HepG2 (cell line): Measurements from ENCODE around the gene SRRT. TPM values are rescaled to one million over a fixed set of nuclear protein-coding genes. Genes with fewer than 3 reads are reported as not detected.

ENCODE experiments used
- ESRRA ChIP-seq: sonication (generic); formaldehyde crosslinking; IDR thresholded peaks from 2 replicates; pipeline ENCODE4 v1.5.1; 2020; ENCODE audit warnings: mild to moderate bottlenecking, low read depth, missing genetic modification reagents
- GTF2F1 ChIP-seq: fragments of 150-350 bp; IDR thresholded peaks from 2 replicates; pipeline ENCODE4 v1.6.1; 2014; ENCODE audit warnings: low read length
- HMGA1 ChIP-seq: sonication (generic); formaldehyde crosslinking; conservative IDR thresholded peaks from 2 replicates; pipeline ENCODE4 v1.4.0; 2020; ENCODE audit warnings: missing genetic modification reagents
- NCOA1 ChIP-seq: sonication (generic); formaldehyde crosslinking; IDR thresholded peaks from 2 replicates; pipeline ENCODE4 v1.9.0; 2021; ENCODE audit warnings: missing genetic modification reagents
- PITX1 ChIP-seq: sonication (generic); formaldehyde crosslinking; IDR thresholded peaks from 2 replicates; pipeline ENCODE4 v1.5.1; 2020; ENCODE audit warnings: mild to moderate bottlenecking, missing genetic modification reagents
- SATB2 ChIP-seq: sonication (generic); formaldehyde crosslinking; IDR thresholded peaks from 2 replicates; pipeline ENCODE4 v1.5.0; 2020; ENCODE audit warnings: missing genetic modification reagents
- ZNF703 ChIP-seq: sonication (generic); formaldehyde crosslinking; IDR thresholded peaks from 2 replicates; pipeline ENCODE4 v1.5.1; 2020; ENCODE audit warnings: missing genetic modification reagents, mild to moderate bottlenecking, moderate library complexity, borderline replicate concordance
- ZNF777 ChIP-seq: sonication (generic); formaldehyde crosslinking; IDR thresholded peaks from 2 replicates; pipeline ENCODE4 v1.4.0; 2020; ENCODE audit warnings: missing genetic modification reagents
- polyA plus RNA-seq, 8 experiments: library from polyadenylated mRNA; depleted of rRNA in 3 of 8; stranded (reverse) in 7 of 8; unstranded in 1 of 8; fragments of >200 nt; fragmentation: Illumina TruSeq in 4 of 8; extraction: Trizol in 4 of 8; gene quantifications; 2 replicates each; pipeline versions ENCODE4 v1.2.1 to v1.2.3, GENCODE V29; 2011 to 2016; ENCODE audit warnings: low read depth in 4 of 8, missing spikeins in 1 of 8, mixed read lengths in 1 of 8; ENCODE audit not compliant: insufficient read depth in 1 of 8
- total RNA-seq, 5 experiments: library from RNA; depleted of rRNA; stranded (reverse); fragments of >200 nt; fragmentation: Illumina TruSeq; extraction: Trizol; gene quantifications; 2 replicates each; pipeline ENCODE4 v1.2.3, GENCODE V29; 2016; ENCODE audit warnings: low read depth in 1 of 5
- TF ChIP-seq, protein P1 (sequence below): sonication (generic); formaldehyde crosslinking; IDR thresholded peaks from 2 replicates; pipeline ENCODE4 v1.4.0; 2020; ENCODE audit warnings: missing genetic modification reagents
- TF ChIP-seq, protein P2 (sequence below): sonication (generic); formaldehyde crosslinking; IDR thresholded peaks from 2 replicates; pipeline ENCODE4 v1.4.0; 2020; ENCODE audit warnings: mild to moderate bottlenecking, missing genetic modification reagents, borderline replicate concordance
- TF ChIP-seq, protein P3 (sequence below): sonication (generic); formaldehyde crosslinking; IDR thresholded peaks from 2 replicates; pipeline ENCODE4 v1.4.0; 2020; ENCODE audit warnings: missing genetic modification reagents
- TF ChIP-seq, protein P4 (sequence below): sonication (generic); formaldehyde crosslinking; IDR thresholded peaks from 2 replicates; pipeline ENCODE4 v1.4.0; 2020; ENCODE audit warnings: missing genetic modification reagents, mild to moderate bottlenecking, borderline replicate concordance

SRRT gene
- total and polyA plus RNA-seq, 2 of the 13 experiments (the other 11 are each of a cell fraction or from before 2014, with no cell fraction given) = 26.2 to 106 TPM

DNA sequence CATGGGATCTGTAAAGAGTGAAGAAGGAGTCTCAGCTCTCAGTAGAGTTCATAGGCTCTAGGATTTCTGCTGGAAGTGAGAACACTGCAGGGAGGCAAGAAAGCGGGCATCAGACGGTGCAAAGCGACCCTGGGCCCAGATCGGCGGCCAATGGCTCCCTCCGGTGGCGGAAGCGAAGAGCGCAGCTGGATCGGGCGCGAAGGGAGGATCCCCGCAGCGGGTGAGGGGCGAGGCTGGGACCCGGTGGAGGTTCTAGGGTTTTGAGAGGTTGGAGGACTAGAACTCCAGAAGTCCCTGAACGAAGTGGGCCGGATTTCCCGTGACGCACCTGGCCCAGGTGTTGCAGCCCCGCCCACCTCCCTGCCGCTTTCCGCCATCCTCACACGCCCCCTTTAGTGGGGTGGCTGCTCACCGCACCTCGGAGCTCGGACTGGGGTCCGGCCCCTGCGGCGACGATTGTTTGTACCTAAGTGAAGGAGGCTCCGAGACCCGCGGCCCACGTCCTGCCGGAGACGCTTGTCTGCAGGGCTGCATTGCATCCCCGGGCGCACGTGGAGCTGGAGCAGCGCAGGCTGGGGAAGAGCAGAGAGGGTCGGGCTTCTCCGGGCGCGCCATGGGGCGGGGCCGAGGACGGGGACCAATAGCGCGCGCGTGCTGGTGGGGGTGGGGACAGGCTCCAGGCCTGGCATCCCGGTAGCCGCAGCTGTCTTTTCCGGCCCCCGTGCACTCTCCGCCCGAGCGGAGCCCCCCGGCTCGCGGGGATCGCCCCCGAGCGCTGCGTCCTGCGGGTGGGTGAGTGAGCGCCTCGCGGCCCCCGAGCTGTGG, 22.6 kb upstream of the SRRT start, which contains the start of gene SLC12A9 (continued):
- TF ChIP-seq, protein P1, sequence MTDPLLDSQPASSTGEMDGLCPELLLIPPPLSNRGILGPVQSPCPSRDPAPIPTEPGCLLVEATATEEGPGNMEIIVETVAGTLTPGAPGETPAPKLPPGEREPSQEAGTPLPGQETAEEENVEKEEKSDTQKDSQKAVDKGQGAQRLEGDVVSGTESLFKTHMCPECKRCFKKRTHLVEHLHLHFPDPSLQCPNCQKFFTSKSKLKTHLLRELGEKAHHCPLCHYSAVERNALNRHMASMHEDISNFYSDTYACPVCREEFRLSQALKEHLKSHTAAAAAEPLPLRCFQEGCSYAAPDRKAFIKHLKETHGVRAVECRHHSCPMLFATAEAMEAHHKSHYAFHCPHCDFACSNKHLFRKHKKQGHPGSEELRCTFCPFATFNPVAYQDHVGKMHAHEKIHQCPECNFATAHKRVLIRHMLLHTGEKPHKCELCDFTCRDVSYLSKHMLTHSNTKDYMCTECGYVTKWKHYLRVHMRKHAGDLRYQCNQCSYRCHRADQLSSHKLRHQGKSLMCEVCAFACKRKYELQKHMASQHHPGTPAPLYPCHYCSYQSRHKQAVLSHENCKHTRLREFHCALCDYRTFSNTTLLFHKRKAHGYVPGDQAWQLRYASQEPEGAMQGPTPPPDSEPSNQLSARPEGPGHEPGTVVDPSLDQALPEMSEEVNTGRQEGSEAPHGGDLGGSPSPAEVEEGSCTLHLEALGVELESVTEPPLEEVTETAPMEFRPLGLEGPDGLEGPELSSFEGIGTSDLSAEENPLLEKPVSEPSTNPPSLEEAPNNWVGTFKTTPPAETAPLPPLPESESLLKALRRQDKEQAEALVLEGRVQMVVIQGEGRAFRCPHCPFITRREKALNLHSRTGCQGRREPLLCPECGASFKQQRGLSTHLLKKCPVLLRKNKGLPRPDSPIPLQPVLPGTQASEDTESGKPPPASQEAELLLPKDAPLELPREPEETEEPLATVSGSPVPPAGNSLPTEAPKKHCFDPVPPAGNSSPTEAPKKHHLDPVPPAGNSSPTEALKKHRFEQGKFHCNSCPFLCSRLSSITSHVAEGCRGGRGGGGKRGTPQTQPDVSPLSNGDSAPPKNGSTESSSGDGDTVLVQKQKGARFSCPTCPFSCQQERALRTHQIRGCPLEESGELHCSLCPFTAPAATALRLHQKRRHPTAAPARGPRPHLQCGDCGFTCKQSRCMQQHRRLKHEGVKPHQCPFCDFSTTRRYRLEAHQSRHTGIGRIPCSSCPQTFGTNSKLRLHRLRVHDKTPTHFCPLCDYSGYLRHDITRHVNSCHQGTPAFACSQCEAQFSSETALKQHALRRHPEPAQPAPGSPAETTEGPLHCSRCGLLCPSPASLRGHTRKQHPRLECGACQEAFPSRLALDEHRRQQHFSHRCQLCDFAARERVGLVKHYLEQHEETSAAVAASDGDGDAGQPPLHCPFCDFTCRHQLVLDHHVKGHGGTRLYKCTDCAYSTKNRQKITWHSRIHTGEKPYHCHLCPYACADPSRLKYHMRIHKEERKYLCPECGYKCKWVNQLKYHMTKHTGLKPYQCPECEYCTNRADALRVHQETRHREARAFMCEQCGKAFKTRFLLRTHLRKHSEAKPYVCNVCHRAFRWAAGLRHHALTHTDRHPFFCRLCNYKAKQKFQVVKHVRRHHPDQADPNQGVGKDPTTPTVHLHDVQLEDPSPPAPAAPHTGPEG (CRISPR knock-in tag) = 0 out of 2 replicates have a peak, but pooled peaks have one; percentile 43
- TF ChIP-seq PITX1 (no peak), ZNF777 (peak; percentile 13; the same call in 1 of the 2 replicates), ESRRA (CRISPR knock-in tag) (0 out of 2 replicates have a peak, but pooled peaks have one; percentile 5), SATB2 (no peak), ZNF703 (no peak; the same call in 1 of the 2 replicates), GTF2F1 (no peak), NCOA1 (CRISPR knock-in tag) (peak; percentile 19; the same call in 1 of the 2 replicates), HMGA1 (CRISPR knock-in tag) (no peak)
- TF ChIP-seq, protein P2, sequence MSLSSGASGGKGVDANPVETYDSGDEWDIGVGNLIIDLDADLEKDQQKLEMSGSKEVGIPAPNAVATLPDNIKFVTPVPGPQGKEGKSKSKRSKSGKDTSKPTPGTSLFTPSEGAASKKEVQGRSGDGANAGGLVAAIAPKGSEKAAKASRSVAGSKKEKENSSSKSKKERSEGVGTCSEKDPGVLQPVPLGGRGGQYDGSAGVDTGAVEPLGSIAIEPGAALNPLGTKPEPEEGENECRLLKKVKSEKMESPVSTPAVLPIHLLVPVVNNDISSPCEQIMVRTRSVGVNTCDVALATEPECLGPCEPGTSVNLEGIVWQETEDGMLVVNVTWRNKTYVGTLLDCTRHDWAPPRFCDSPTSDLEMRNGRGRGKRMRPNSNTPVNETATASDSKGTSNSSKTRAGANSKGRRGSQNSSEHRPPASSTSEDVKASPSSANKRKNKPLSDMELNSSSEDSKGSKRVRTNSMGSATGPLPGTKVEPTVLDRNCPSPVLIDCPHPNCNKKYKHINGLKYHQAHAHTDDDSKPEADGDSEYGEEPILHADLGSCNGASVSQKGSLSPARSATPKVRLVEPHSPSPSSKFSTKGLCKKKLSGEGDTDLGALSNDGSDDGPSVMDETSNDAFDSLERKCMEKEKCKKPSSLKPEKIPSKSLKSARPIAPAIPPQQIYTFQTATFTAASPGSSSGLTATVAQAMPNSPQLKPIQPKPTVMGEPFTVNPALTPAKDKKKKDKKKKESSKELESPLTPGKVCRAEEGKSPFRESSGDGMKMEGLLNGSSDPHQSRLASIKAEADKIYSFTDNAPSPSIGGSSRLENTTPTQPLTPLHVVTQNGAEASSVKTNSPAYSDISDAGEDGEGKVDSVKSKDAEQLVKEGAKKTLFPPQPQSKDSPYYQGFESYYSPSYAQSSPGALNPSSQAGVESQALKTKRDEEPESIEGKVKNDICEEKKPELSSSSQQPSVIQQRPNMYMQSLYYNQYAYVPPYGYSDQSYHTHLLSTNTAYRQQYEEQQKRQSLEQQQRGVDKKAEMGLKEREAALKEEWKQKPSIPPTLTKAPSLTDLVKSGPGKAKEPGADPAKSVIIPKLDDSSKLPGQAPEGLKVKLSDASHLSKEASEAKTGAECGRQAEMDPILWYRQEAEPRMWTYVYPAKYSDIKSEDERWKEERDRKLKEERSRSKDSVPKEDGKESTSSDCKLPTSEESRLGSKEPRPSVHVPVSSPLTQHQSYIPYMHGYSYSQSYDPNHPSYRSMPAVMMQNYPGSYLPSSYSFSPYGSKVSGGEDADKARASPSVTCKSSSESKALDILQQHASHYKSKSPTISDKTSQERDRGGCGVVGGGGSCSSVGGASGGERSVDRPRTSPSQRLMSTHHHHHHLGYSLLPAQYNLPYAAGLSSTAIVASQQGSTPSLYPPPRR (CRISPR knock-in tag) = no peak
- TF ChIP-seq, protein P3, sequence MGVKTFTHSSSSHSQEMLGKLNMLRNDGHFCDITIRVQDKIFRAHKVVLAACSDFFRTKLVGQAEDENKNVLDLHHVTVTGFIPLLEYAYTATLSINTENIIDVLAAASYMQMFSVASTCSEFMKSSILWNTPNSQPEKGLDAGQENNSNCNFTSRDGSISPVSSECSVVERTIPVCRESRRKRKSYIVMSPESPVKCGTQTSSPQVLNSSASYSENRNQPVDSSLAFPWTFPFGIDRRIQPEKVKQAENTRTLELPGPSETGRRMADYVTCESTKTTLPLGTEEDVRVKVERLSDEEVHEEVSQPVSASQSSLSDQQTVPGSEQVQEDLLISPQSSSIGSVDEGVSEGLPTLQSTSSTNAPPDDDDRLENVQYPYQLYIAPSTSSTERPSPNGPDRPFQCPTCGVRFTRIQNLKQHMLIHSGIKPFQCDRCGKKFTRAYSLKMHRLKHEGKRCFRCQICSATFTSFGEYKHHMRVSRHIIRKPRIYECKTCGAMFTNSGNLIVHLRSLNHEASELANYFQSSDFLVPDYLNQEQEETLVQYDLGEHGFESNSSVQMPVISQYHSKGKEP (CRISPR knock-in tag) = no peak
- TF ChIP-seq, protein P4, sequence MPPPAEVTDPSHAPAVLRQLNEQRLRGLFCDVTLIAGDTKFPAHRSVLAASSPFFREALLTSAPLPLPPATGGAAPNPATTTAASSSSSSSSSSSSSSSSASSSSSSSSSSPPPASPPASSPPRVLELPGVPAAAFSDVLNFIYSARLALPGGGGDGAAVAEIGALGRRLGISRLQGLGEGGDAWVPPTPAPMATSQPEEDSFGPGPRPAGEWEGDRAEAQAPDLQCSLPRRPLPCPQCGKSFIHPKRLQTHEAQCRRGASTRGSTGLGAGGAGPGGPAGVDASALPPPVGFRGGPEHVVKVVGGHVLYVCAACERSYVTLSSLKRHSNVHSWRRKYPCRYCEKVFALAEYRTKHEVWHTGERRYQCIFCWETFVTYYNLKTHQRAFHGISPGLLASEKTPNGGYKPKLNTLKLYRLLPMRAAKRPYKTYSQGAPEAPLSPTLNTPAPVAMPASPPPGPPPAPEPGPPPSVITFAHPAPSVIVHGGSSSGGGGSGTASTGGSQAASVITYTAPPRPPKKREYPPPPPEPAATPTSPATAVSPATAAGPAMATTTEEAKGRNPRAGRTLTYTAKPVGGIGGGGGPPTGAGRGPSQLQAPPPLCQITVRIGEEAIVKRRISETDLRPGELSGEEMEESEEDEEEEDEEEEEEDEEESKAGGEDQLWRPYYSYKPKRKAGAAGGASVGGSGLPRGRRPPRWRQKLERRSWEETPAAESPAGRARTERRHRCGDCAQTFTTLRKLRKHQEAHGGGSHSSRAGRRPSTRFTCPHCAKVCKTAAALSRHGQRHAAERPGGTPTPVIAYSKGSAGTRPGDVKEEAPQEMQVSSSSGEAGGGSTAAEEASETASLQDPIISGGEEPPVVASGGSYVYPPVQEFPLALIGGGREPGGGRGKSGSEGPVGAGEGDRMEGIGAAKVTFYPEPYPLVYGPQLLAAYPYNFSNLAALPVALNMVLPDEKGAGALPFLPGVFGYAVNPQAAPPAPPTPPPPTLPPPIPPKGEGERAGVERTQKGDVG (CRISPR knock-in tag) = peak; percentile 76; the same call in 1 of the 2 replicates
